Measurements from ENCODE around the gene JSRP1. TPM values are rescaled to one million over a fixed set of nuclear protein-coding genes. Genes with fewer than 3 reads are reported as not detected.

JSRP1 gene
- total and polyA plus RNA-seq, 10 of the 15 experiments (the other 5 are each of a cell fraction or from before 2014, with no cell fraction given): 0.41 to 0.91 (median 0.49) TPM; not detected in 7

DNA sequence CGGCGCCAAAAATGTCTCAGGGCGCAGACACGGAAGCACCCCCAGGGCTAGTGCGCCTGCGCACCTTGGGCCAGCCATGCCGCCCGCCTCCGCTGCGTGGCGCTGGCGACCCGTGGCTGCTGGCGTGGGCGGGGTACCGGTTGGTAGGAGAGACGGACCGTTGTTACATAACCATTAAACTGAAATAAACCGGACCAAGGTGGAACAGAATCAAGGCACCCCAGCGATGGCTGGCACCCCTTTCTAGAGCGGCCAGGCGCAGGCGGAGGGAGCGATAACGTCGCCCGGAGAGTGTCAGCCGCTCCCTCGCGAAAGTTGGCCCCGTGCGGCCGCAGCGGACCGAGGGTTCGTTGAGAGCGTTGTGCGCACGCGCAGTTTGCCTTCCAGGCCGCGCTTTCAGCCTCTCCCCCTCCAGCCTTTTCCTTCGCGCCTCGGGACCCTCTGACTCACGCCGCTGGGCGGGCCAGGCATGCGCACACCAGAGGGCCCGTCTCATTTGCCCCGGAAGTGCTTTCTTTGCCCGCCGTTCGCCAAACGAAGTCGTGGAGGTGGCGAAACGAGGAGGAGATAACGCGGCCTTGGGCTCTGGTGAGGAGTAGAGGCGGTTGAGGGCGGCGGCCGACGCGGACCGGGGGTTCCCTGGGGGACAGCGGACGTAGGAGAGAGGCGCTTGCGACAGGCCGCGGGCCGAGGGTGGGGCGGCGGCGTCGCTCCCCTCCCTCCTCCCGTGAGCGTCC is 19.7 kb downstream of the JSRP1 start, which contains the start of the genes PLEKHJ1 and SF3A2 (continued):
- peak; percentile 82; the same call in 1 of the 2 replicates for TF ChIP-seq TAF1 (IDR thresholded peaks at IDR 0.05; ENCODE audit: borderline replicate concordance, low read depth, low read length)
- TF ChIP-seq RB1 (IDR thresholded peaks at IDR 0.05; ENCODE audit: borderline replicate concordance): peak; percentile 80; the same call in 1 of the 2 replicates
- TF ChIP-seq, protein P1, sequence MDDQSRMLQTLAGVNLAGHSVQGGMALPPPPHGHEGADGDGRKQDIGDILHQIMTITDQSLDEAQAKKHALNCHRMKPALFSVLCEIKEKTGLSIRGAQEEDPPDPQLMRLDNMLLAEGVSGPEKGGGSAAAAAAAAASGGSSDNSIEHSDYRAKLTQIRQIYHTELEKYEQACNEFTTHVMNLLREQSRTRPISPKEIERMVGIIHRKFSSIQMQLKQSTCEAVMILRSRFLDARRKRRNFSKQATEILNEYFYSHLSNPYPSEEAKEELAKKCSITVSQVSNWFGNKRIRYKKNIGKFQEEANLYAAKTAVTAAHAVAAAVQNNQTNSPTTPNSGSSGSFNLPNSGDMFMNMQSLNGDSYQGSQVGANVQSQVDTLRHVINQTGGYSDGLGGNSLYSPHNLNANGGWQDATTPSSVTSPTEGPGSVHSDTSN (IDR thresholded peaks at IDR 0.05; ENCODE audit: insufficient replicate concordance, low read depth, low read length): no peak
- TF ChIP-seq NFIC (IDR thresholded peaks at IDR 0.05; ENCODE audit: low read depth, low read length): no peak
- TF ChIP-seq TCF3 (IDR thresholded peaks at IDR 0.05; ENCODE audit: borderline replicate concordance, insufficient read depth, low read depth, low read length): no peak
- TF ChIP-seq SMAD5 (IDR thresholded peaks at IDR 0.05; ENCODE audit: low read depth): peak; percentile 71; the same call in 1 of the 2 replicates
- TF ChIP-seq RCOR1 (conservative IDR thresholded peaks at IDR 0.05; ENCODE audit: low read depth, low read length): no peak
- no peak for TF ChIP-seq KAT2A (conservative IDR thresholded peaks at IDR 0.05; ENCODE audit: control insufficient read depth, low read depth, low read length)
- TF ChIP-seq, protein P2, sequence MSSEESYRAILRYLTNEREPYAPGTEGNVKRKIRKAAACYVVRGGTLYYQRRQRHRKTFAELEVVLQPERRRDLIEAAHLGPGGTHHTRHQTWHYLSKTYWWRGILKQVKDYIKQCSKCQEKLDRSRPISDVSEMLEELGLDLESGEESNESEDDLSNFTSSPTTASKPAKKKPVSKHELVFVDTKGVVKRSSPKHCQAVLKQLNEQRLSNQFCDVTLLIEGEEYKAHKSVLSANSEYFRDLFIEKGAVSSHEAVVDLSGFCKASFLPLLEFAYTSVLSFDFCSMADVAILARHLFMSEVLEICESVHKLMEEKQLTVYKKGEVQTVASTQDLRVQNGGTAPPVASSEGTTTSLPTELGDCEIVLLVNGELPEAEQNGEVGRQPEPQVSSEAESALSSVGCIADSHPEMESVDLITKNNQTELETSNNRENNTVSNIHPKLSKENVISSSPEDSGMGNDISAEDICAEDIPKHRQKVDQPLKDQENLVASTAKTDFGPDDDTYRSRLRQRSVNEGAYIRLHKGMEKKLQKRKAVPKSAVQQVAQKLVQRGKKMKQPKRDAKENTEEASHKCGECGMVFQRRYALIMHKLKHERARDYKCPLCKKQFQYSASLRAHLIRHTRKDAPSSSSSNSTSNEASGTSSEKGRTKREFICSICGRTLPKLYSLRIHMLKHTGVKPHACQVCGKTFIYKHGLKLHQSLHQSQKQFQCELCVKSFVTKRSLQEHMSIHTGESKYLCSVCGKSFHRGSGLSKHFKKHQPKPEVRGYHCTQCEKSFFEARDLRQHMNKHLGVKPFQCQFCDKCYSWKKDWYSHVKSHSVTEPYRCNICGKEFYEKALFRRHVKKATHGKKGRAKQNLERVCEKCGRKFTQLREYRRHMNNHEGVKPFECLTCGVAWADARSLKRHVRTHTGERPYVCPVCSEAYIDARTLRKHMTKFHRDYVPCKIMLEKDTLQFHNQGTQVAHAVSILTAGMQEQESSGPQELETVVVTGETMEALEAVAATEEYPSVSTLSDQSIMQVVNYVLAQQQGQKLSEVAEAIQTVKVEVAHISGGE (CRISPR knock-in tag; IDR thresholded peaks at IDR 0.05): no peak
- no peak for TF ChIP-seq HDAC2 (IDR thresholded peaks at IDR 0.05)
- 0 out of 2 replicates have a peak, but pooled peaks have one; percentile 43 for TF ChIP-seq CREB1 (IDR thresholded peaks at IDR 0.05; ENCODE audit: low read depth)
- peak; percentile 81 for TF ChIP-seq IKZF1 (conservative IDR thresholded peaks at IDR 0.05)
- TF ChIP-seq, protein P3, sequence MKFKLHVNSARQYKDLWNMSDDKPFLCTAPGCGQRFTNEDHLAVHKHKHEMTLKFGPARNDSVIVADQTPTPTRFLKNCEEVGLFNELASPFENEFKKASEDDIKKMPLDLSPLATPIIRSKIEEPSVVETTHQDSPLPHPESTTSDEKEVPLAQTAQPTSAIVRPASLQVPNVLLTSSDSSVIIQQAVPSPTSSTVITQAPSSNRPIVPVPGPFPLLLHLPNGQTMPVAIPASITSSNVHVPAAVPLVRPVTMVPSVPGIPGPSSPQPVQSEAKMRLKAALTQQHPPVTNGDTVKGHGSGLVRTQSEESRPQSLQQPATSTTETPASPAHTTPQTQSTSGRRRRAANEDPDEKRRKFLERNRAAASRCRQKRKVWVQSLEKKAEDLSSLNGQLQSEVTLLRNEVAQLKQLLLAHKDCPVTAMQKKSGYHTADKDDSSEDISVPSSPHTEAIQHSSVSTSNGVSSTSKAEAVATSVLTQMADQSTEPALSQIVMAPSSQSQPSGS (IDR thresholded peaks at IDR 0.05; ENCODE audit: low read length): no peak
- TF ChIP-seq STAT1 (conservative IDR thresholded peaks at IDR 0.05): peak; percentile 95
- TF ChIP-seq, protein P4, sequence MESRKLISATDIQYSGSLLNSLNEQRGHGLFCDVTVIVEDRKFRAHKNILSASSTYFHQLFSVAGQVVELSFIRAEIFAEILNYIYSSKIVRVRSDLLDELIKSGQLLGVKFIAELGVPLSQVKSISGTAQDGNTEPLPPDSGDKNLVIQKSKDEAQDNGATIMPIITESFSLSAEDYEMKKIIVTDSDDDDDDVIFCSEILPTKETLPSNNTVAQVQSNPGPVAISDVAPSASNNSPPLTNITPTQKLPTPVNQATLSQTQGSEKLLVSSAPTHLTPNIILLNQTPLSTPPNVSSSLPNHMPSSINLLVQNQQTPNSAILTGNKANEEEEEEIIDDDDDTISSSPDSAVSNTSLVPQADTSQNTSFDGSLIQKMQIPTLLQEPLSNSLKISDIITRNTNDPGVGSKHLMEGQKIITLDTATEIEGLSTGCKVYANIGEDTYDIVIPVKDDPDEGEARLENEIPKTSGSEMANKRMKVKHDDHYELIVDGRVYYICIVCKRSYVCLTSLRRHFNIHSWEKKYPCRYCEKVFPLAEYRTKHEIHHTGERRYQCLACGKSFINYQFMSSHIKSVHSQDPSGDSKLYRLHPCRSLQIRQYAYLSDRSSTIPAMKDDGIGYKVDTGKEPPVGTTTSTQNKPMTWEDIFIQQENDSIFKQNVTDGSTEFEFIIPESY (IDR thresholded peaks at IDR 0.05): no peak
- TF ChIP-seq, protein P5, sequence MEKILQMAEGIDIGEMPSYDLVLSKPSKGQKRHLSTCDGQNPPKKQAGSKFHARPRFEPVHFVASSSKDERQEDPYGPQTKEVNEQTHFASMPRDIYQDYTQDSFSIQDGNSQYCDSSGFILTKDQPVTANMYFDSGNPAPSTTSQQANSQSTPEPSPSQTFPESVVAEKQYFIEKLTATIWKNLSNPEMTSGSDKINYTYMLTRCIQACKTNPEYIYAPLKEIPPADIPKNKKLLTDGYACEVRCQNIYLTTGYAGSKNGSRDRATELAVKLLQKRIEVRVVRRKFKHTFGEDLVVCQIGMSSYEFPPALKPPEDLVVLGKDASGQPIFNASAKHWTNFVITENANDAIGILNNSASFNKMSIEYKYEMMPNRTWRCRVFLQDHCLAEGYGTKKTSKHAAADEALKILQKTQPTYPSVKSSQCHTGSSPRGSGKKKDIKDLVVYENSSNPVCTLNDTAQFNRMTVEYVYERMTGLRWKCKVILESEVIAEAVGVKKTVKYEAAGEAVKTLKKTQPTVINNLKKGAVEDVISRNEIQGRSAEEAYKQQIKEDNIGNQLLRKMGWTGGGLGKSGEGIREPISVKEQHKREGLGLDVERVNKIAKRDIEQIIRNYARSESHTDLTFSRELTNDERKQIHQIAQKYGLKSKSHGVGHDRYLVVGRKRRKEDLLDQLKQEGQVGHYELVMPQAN (conservative IDR thresholded peaks at IDR 0.05): peak; percentile 60
- TF ChIP-seq RBBP5 (conservative IDR thresholded peaks at IDR 0.05): no peak
- TF ChIP-seq RFX5 (IDR thresholded peaks at IDR 0.05; ENCODE audit: low read depth, low read length): no peak
- TF ChIP-seq, protein P6, sequence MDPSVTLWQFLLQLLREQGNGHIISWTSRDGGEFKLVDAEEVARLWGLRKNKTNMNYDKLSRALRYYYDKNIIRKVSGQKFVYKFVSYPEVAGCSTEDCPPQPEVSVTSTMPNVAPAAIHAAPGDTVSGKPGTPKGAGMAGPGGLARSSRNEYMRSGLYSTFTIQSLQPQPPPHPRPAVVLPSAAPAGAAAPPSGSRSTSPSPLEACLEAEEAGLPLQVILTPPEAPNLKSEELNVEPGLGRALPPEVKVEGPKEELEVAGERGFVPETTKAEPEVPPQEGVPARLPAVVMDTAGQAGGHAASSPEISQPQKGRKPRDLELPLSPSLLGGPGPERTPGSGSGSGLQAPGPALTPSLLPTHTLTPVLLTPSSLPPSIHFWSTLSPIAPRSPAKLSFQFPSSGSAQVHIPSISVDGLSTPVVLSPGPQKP (IDR thresholded peaks at IDR 0.05; ENCODE audit: low read depth, low read length): no peak

Measured in GM12878 (cell line).